Subcutaneous abdominal adipose tissue (tissue), 5 donors: ENCODE measurements around the gene ABTB2.

ENCODE experiments used
- H3K27ac ChIP-seq: one replicate; pipeline ENCODE4 v1.7.0; 2013; ENCODE audit warnings: low read depth, mild to moderate bottlenecking, inconsistent platforms, low read length, moderate library complexity
- H3K27me3 ChIP-seq, 5 donors: one replicate each; pipeline ENCODE4 v1.7.0; 2013; ENCODE audit warnings: low read length in 5 of 5, inconsistent platforms in 1 of 5; ENCODE audit not compliant: control insufficient read depth in 5 of 5, insufficient read depth in 4 of 5
- H3K36me3 ChIP-seq, 5 donors: one replicate each; pipeline ENCODE4 v1.7.0; 2013; ENCODE audit warnings: low read length in 5 of 5; ENCODE audit not compliant: control insufficient read depth in 5 of 5, insufficient read depth in 5 of 5
- H3K4me1 ChIP-seq, 5 donors: one replicate each; pipeline ENCODE4 v1.7.0; 2013; ENCODE audit warnings: low read length in 5 of 5, mild to moderate bottlenecking in 3 of 5, moderate library complexity in 1 of 5; ENCODE audit not compliant: control insufficient read depth in 5 of 5, insufficient read depth in 5 of 5
- H3K4me3 ChIP-seq, 5 donors: one replicate each; pipeline ENCODE4 v1.7.0; 2013; ENCODE audit warnings: low read length in 5 of 5, low read depth in 1 of 5
- H3K9ac ChIP-seq, 5 donors: one replicate each; pipeline ENCODE4 v1.7.0; 2013; ENCODE audit warnings: low read length in 5 of 5, mild to moderate bottlenecking in 4 of 5, moderate library complexity in 3 of 5
- H3K9me3 ChIP-seq, 5 donors: one replicate each; pipeline ENCODE4 v1.7.0; 2013; ENCODE audit warnings: low read length in 5 of 5; ENCODE audit not compliant: control insufficient read depth in 5 of 5
- donor health status: healthy.
- donor health status: healthy.
- donor health status: healthy.
- donor health status: healthy.
- donor health status: healthy.

The ABTB2 gene

GRCh38 chr11:34173050-34173449, 184.8 kb downstream of the ABTB2 start:
- Histone ChIP-seq H3K36me3 (no peaks in the 10 kb centered on the region), H3K4me3 (no peak overlapping the region), H3K4me1 (peaks cover 0 to 13% (median 11%) of the 10 kb centered on the region in 5 donors), H3K27me3 (peaks cover 0 to 2% (median 0%) of the 10 kb centered on the region in 5 donors), H3K27ac (no peak overlapping the region), H3K9ac (no peak overlapping the region), H3K9me3 (no peaks in the 10 kb centered on the region)

GRCh38 chr11:34169686-34170085, 188.1 kb downstream of the ABTB2 start:
- Histone ChIP-seq H3K27ac (no peak overlapping the region), H3K4me3 (no peak overlapping the region), H3K4me1 (peaks cover 0 to 10% (median 9%) of the 10 kb centered on the region in 5 donors)

GRCh38 chr11:34168642-34169420, 189.0 kb downstream of the ABTB2 start:
- Histone ChIP-seq H3K4me1 (peaks cover 0 to 3% (median 1%) of the 10 kb centered on the region in 5 donors), H3K4me3 (no peak overlapping the region), H3K27ac (no peak overlapping the region), H3K36me3 (no peaks in the 10 kb centered on the region), H3K9me3 (no peaks in the 10 kb centered on the region), H3K27me3 (peaks cover 0 to 2% (median 0%) of the 10 kb centered on the region in 5 donors), H3K9ac (no peak overlapping the region)

More at GRCh38 chr11:34169686-34170085, 188.1 kb downstream of the ABTB2 start:
- Histone ChIP-seq H3K9me3 (no peaks in the 10 kb centered on the region), H3K9ac (no peak overlapping the region), H3K36me3 (no peaks in the 10 kb centered on the region), H3K27me3 (peaks cover 0 to 2% (median 0%) of the 10 kb centered on the region in 5 donors)

- H3K9ac ChIP-seq = no peak overlapping the region
- H3K36me3 ChIP-seq = no peaks in the 10 kb centered on the region
- H3K27me3 ChIP-seq = peaks cover 0 to 2% (median 0%) of the 10 kb centered on the region in 5 donors
- H3K4me1 ChIP-seq = no peaks in the 10 kb centered on the region
- H3K4me3 ChIP-seq = no peak overlapping the region
- no peak overlapping the region for H3K27ac ChIP-seq
- H3K9me3 ChIP-seq = no peaks in the 10 kb centered on the region
Measured at GRCh38 chr11:34167961-34168360, 189.8 kb downstream of the ABTB2 start.

- peaks cover 0 to 2% (median 0%) of the 10 kb centered on the region in 5 donors for H3K27me3 ChIP-seq
- no peak overlapping the region for H3K9ac ChIP-seq
- H3K27ac ChIP-seq = no peak overlapping the region
- no peak overlapping the region for H3K4me3 ChIP-seq
- H3K4me1 ChIP-seq = no peaks in the 10 kb centered on the region
- peaks cover 0 to 3% (median 3%) of the 10 kb centered on the region in 5 donors for H3K36me3 ChIP-seq
- H3K9me3 ChIP-seq = no peaks in the 10 kb centered on the region
Measured at GRCh38 chr11:34166806-34167740, 190.7 kb downstream of the ABTB2 start.

- Histone ChIP-seq H3K27ac (no peak overlapping the region), H3K36me3 (peaks cover 0 to 3% (median 3%) of the 10 kb centered on the region in 5 donors), H3K27me3 (peaks cover 0 to 2% (median 0%) of the 10 kb centered on the region in 5 donors), H3K9ac (no peak overlapping the region), H3K4me1 (no peaks in the 10 kb centered on the region), H3K9me3 (no peaks in the 10 kb centered on the region), H3K4me3 (no peak overlapping the region)
Measured at GRCh38 chr11:34165786-34166555, 191.8 kb downstream of the ABTB2 start.

GRCh38 chr11:34165121-34165520, 192.7 kb downstream of the ABTB2 start:
- Histone ChIP-seq H3K9ac (no peak overlapping the region), H3K4me1 (no peaks in the 10 kb centered on the region), H3K9me3 (no peaks in the 10 kb centered on the region), H3K4me3 (no peak overlapping the region), H3K36me3 (peaks cover 0 to 3% (median 3%) of the 10 kb centered on the region in 5 donors), H3K27me3 (peaks cover 0 to 2% (median 0%) of the 10 kb centered on the region in 5 donors), H3K27ac (no peak overlapping the region)

GRCh38 chr11:34162856-34163255, 195.0 kb downstream of the ABTB2 start:
- no peak overlapping the region for H3K27ac ChIP-seq
- no peaks in the 10 kb centered on the region for H3K9me3 ChIP-seq
- H3K27me3 ChIP-seq = no peaks in the 10 kb centered on the region
- H3K4me3 ChIP-seq = no peak overlapping the region
- H3K36me3 ChIP-seq = peaks cover 0 to 5% (median 3%) of the 10 kb centered on the region in 5 donors
- H3K9ac ChIP-seq = no peak overlapping the region
- H3K4me1 ChIP-seq = no peaks in the 10 kb centered on the region

- Histone ChIP-seq H3K9me3 (no peaks in the 10 kb centered on the region), H3K4me1 (peaks cover 0 to under 1% (median 0%) of the 10 kb centered on the region in 5 donors), H3K36me3 (peaks cover 0 to 5% (median 3%) of the 10 kb centered on the region in 5 donors), H3K4me3 (no peak overlapping the region), H3K9ac (no peak overlapping the region), H3K27me3 (no peaks in the 10 kb centered on the region), H3K27ac (no peak overlapping the region)
Measured at GRCh38 chr11:34162493-34162820, 195.4 kb downstream of the ABTB2 start.
